Measurements from ENCODE around the gene AS3MT.
"Not testable (repeated sequence)": the region's sequence is repeated elsewhere in the genome, so short reads cannot be mapped to it uniquely, and the experiment has no call there.

AS3MT gene

GRCh38 chr10:102853237-102853636 lies 16.0 kb upstream of the AS3MT start:
- not testable (repeated sequence) for DNase-seq (ENCODE audit: extremely low spot score, insufficient read length, low read depth); FAIRE-seq

- not testable (repeated sequence) for FAIRE-seq; DNase-seq (ENCODE audit: extremely low spot score, insufficient read length, low read depth)
These were observed 13.4 kb upstream of the AS3MT start for GRCh38 chr10:102855731-102856436.

GRCh38 chr10:102856758-102857424 lies 12.4 kb upstream of the AS3MT start:
- FAIRE-seq, result no peak
- no peak for DNase-seq (ENCODE audit: extremely low spot score, insufficient read length, low read depth)

GRCh38 chr10:102859911-102860310 lies 9.4 kb upstream of the AS3MT start:
- FAIRE-seq, result no peak
- DNase-seq (ENCODE audit: extremely low spot score, insufficient read length, low read depth), result no peak

GRCh38 chr10:102863660-102864059 lies 5.6 kb upstream of the AS3MT start:
- DNase-seq (ENCODE audit: extremely low spot score, insufficient read length, low read depth) (no peak), FAIRE-seq (no peak)

GRCh38 chr10:102865620-102866019 lies 3.6 kb upstream of the AS3MT start:
- no peak for FAIRE-seq
- no peak for DNase-seq (ENCODE audit: extremely low spot score, insufficient read length, low read depth)

- no peak for DNase-seq (ENCODE audit: extremely low spot score, insufficient read length, low read depth)
- no peak for FAIRE-seq
These were observed 386 bp upstream of the AS3MT start for GRCh38 chr10:102868911-102869257.

- DNase-seq (ENCODE audit: extremely low spot score, insufficient read length, low read depth) (no peak), FAIRE-seq (no peak)
These were observed 951 bp downstream of the AS3MT start for GRCh38 chr10:102870221-102870620.

GRCh38 chr10:102872163-102872562 lies 2.9 kb downstream of the AS3MT start:
- FAIRE-seq (no peak), DNase-seq (ENCODE audit: extremely low spot score, insufficient read length, low read depth) (no peak)

GRCh38 chr10:102876747-102877153 lies 7.5 kb downstream of the AS3MT start:
- no peak for FAIRE-seq
- no peak for DNase-seq (ENCODE audit: extremely low spot score, insufficient read length, low read depth)

- DNase-seq (ENCODE audit: extremely low spot score, insufficient read length, low read depth) (no peak), FAIRE-seq (no peak)
These were observed 9.4 kb downstream of the AS3MT start for GRCh38 chr10:102878629-102879028.

GRCh38 chr10:102880256-102880655 lies 11.0 kb downstream of the AS3MT start:
- DNase-seq (ENCODE audit: extremely low spot score, insufficient read length, low read depth) (no peak), FAIRE-seq (no peak)

- no peak for FAIRE-seq
- no peak for DNase-seq (ENCODE audit: extremely low spot score, insufficient read length, low read depth)
These were observed 18.8 kb downstream of the AS3MT start for GRCh38 chr10:102888048-102888447.

GRCh38 chr10:102894466-102895213 lies 25.4 kb downstream of the AS3MT start:
- DNase-seq (ENCODE audit: extremely low spot score, insufficient read length, low read depth), result no peak
- no peak for FAIRE-seq

- no peak for FAIRE-seq
- no peak for DNase-seq (ENCODE audit: extremely low spot score, insufficient read length, low read depth)
These were observed 30.7 kb downstream of the AS3MT start for GRCh38 chr10:102900006-102900405.

GRCh38 chr10:102904346-102904745 lies 35.1 kb downstream of the AS3MT start:
- FAIRE-seq (no peak), DNase-seq (ENCODE audit: extremely low spot score, insufficient read length, low read depth) (no peak)

GRCh38 chr10:102906507-102906906 lies 37.2 kb downstream of the AS3MT start:
- no peak for FAIRE-seq
- no peak for DNase-seq (ENCODE audit: extremely low spot score, insufficient read length, low read depth)

GRCh38 chr10:102914781-102915180 lies 45.5 kb downstream of the AS3MT start:
- FAIRE-seq (no peak), DNase-seq (ENCODE audit: extremely low spot score, insufficient read length, low read depth) (no peak)

GRCh38 chr10:102916173-102916572 lies 46.9 kb downstream of the AS3MT start:
- DNase-seq (ENCODE audit: extremely low spot score, insufficient read length, low read depth) (no peak), FAIRE-seq (no peak)

- no peak for FAIRE-seq
These were observed 48.2 kb downstream of the AS3MT start for GRCh38 chr10:102917314-102917961.

More at GRCh38 chr10:102917314-102917961, 48.2 kb downstream of the AS3MT start:
- peak; percentile 53 for DNase-seq (ENCODE audit: extremely low spot score, insufficient read length, low read depth)

Measured in GM18507 (cell line).